HepG2 (cell line): ENCODE data around the gene KRTAP10-4. TPM values are rescaled to one million over a fixed set of nuclear protein-coding genes. Genes with fewer than 3 reads are reported as not detected.

Source experiments
- BCL3 ChIP-seq: sonication (generic); formaldehyde crosslinking; IDR thresholded peaks from 2 replicates; pipeline ENCODE4 v1.5.1; 2020; ENCODE audit warnings: mild to moderate bottlenecking, missing genetic modification reagents, moderate library complexity
- CBX1 ChIP-seq: IDR thresholded peaks from one replicate; pipeline ENCODE4 v1.6.1; 2016; ENCODE audit warnings: antibody characterized with exemption, low read depth
- DZIP1 ChIP-seq: sonication (generic); formaldehyde crosslinking; IDR thresholded peaks from 2 replicates; pipeline ENCODE4 v1.5.0; 2020; ENCODE audit warnings: mild to moderate bottlenecking, missing genetic modification reagents
- HOXA9 ChIP-seq: sonication (generic); formaldehyde crosslinking; IDR thresholded peaks from 2 replicates; pipeline ENCODE4 v1.8.1; 2022; ENCODE audit warnings: missing genetic modification reagents, mild to moderate bottlenecking, moderate library complexity, borderline replicate concordance
- IKZF1 ChIP-seq: fragments of 450-650 bp; IDR thresholded peaks from 2 replicates; pipeline ENCODE4 v1.7.1; 2016
- MLLT10 ChIP-seq: sonication (generic); formaldehyde crosslinking; IDR thresholded peaks from 2 replicates; pipeline ENCODE4 v1.4.0; 2020; ENCODE audit warnings: missing genetic modification reagents
- MXD3 ChIP-seq: IDR thresholded peaks from 2 replicates; pipeline ENCODE4 v1.6.1; 2016; ENCODE audit warnings: mild to moderate bottlenecking, missing biosample characterization, missing genetic modification reagents
- PCBP2 ChIP-seq: fragments of 200-400 bp; formaldehyde crosslinking; optimal IDR thresholded peaks from 2 replicates; pipeline ENCODE3; 2018; ENCODE audit warnings: low read length, low read depth; ENCODE audit not compliant: poor library complexity, severe bottlenecking
- PRDM10 ChIP-seq: sonication (generic); formaldehyde crosslinking; IDR thresholded peaks from 2 replicates; pipeline ENCODE4 v1.4.0; 2020; ENCODE audit warnings: low read depth, missing genetic modification reagents
- RORA ChIP-seq: sonication (generic); formaldehyde crosslinking; IDR thresholded peaks from 2 replicates; pipeline ENCODE4 v1.5.0; 2020; ENCODE audit warnings: mild to moderate bottlenecking, missing genetic modification reagents, moderate library complexity
- ZBTB25 ChIP-seq: IDR thresholded peaks from 2 replicates; pipeline ENCODE4 v1.6.1; 2018; ENCODE audit warnings: missing genetic modification reagents
- ZFP90 ChIP-seq: sonication (generic); formaldehyde crosslinking; IDR thresholded peaks from 2 replicates; pipeline ENCODE4 v1.8.0; 2022; ENCODE audit warnings: missing genetic modification reagents, mild to moderate bottlenecking, inconsistent platforms, borderline replicate concordance
- ZMYM3 ChIP-seq: sonication (generic); formaldehyde crosslinking; IDR thresholded peaks from 2 replicates; pipeline ENCODE4 v1.5.1; 2020; ENCODE audit warnings: mild to moderate bottlenecking, missing genetic modification reagents
- ZNF24 ChIP-seq: fragments of 450-650 bp; IDR thresholded peaks from 2 replicates; pipeline ENCODE4 v1.6.1; 2017; ENCODE audit warnings: antibody characterized with exemption, mild to moderate bottlenecking
- ZNF737 ChIP-seq: sonication (generic); formaldehyde crosslinking; IDR thresholded peaks from 2 replicates; pipeline ENCODE4 v1.5.0; 2020; ENCODE audit warnings: missing genetic modification reagents, mild to moderate bottlenecking, borderline replicate concordance
- ZNF746 ChIP-seq: sonication (generic); formaldehyde crosslinking; IDR thresholded peaks from 2 replicates; pipeline ENCODE4 v1.8.0; 2022; ENCODE audit warnings: mild to moderate bottlenecking, missing genetic modification reagents
- polyA plus RNA-seq, 8 experiments: library from polyadenylated mRNA; depleted of rRNA in 3 of 8; stranded (reverse) in 7 of 8; unstranded in 1 of 8; fragments of >200 nt; fragmentation: Illumina TruSeq in 4 of 8; extraction: Trizol in 4 of 8; gene quantifications; 2 replicates each; pipeline versions ENCODE4 v1.2.1 to v1.2.3, GENCODE V29; 2011 to 2016; ENCODE audit warnings: low read depth in 4 of 8, missing spikeins in 1 of 8, mixed read lengths in 1 of 8; ENCODE audit not compliant: insufficient read depth in 1 of 8
- total RNA-seq, 5 experiments: library from RNA; depleted of rRNA; stranded (reverse); fragments of >200 nt; fragmentation: Illumina TruSeq; extraction: Trizol; gene quantifications; 2 replicates each; pipeline ENCODE4 v1.2.3, GENCODE V29; 2016; ENCODE audit warnings: low read depth in 1 of 5

The KRTAP10-4 gene
- total and polyA plus RNA-seq, 2 of the 13 experiments (the other 11 are each of a cell fraction or from before 2014, with no cell fraction given) = not detected

DNA sequence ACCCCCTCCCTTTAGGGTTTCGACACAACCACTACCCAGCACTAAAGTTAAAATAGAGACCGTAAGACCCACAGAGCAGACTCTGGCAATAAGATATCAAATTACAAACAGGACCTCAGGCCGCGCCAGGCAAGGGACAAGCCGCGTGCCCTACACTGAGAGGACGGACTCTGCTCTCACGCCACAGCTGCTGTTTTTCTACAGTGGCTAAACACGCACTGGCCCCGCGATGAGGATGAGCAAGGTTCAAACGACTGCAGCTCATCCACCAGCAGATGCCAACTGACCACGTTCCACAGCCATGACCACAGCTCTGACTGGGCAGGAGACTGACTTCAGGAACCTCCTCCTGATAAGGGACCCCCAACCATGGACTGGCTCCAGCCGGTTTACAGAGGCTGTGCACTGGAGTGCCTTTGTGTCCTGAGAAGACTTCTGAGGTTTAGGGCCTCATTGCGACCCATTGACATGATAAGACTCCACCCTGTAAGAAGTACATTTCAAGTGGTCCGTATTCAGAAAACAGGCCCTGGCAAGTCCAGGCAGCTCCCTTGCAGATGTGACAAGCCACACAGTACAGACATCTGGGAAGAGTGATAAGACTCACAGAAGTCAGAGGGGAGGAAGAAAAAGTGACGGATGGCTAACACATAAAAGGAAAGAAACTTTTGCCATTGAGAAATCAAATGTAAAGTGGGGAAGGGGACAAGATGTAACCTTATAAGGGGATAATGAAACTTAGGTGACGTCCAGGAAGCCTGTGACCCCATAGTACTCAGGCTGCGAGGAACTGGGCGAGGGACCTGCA is 20.3 kb downstream of the KRTAP10-4 start (continued):
- TF ChIP-seq BCL3 (CRISPR knock-in tag) (no peak), ZNF737 (no peak), IKZF1 (no peak), ZNF746 (peak; percentile 71), PRDM10 (CRISPR knock-in tag) (no peak; the same call in 1 of the 2 replicates), RORA (no peak), HOXA9 (CRISPR knock-in tag) (no peak), MLLT10 (CRISPR knock-in tag) (no peak), MXD3 (CRISPR knock-in tag) (peak; percentile 54; the same call in 1 of the 2 replicates), PCBP2 (no peak), ZBTB25 (no peak; the same call in 1 of the 2 replicates), ZNF24 (no peak), DZIP1 (no peak), ZMYM3 (CRISPR knock-in tag) (peak; percentile 94), CBX1 (no peak), ZFP90 (CRISPR knock-in tag) (0 out of 2 replicates have a peak, but pooled peaks have one; percentile 24)
